Activated naive CD4-positive, alpha-beta T cell treated with anti-CD3 and anti-CD28 coated beads, Interleukin-2, amount 10 ng/mL, durations not matched to agents 7 days and 5 days (primary cell): ENCODE measurements around the gene OSBPL7.
A peak's percentile ranks its signal among the peaks of the same experiment; 100 is the strongest.

Experiments used
- CTCF ChIA-PET: fragments of 350-600 bp; sonication (Branson Sonifier 250); formaldehyde crosslinking; loops from one replicate; lab custom pipeline; 2021; ENCODE audit warnings: antibody characterized with exemption; lab: Charles Lee
- DNase-seq: peaks from one replicate; pipeline ENCODE4 v3.0.0-alpha.2; 2020
- H3K27ac Mint-ChIP-seq: one replicate; pipeline ENCODE4 v1.8.0; 2021; ENCODE audit warnings: mild to moderate bottlenecking, moderate library complexity, mixed read lengths
- H3K27me3 Mint-ChIP-seq: one replicate; pipeline ENCODE4 v1.8.0; 2021; ENCODE audit warnings: mild to moderate bottlenecking, mixed read lengths
- H3K36me3 Mint-ChIP-seq: one replicate; pipeline ENCODE4 v1.8.0; 2021; ENCODE audit warnings: mixed read lengths
- H3K4me1 Mint-ChIP-seq: one replicate; pipeline ENCODE4 v1.8.0; 2021; ENCODE audit warnings: mixed read lengths
- H3K4me3 Mint-ChIP-seq: one replicate; pipeline ENCODE4 v1.8.0; 2021; ENCODE audit warnings: mild to moderate bottlenecking, moderate library complexity, mixed read lengths
- H3K9me3 Mint-ChIP-seq: one replicate; pipeline ENCODE4 v1.8.0; 2021; ENCODE audit warnings: mixed read lengths

Gene OSBPL7

GRCh38 chr17:47843391-47843730, 21.8 kb upstream of the OSBPL7 start:
- CTCF ChIA-PET = interaction anchor here (0.6 to 20.4 kb wide), 14 partner anchors 9 to 178 kb away, joined by 3 to 547 read pairs (median 4); partner anchors contain the start of genes CDK5RAP3, PNPO and SP2
- Mint-ChIP-seq H3K27me3 (peaks cover 50% of the 10 kb centered on the region), H3K4me1 (peaks cover 45% of the 10 kb centered on the region), H3K36me3 (no peaks in the 10 kb centered on the region), H3K4me3 (no peak overlapping the region), H3K9me3 (no peaks in the 10 kb centered on the region), H3K27ac (no peak overlapping the region)
- no peak for DNase-seq

- Mint-ChIP-seq H3K27me3 (peaks cover 33% of the 10 kb centered on the region), H3K4me1 (peaks cover 40% of the 10 kb centered on the region), H3K36me3 (peaks cover 4% of the 10 kb centered on the region), H3K27ac (peak overlapping the region; percentile 87), H3K9me3 (no peaks in the 10 kb centered on the region), H3K4me3 (peak overlapping the region; percentile 98)
- CTCF ChIA-PET = interaction anchor here (0.7 to 20.4 kb wide), 24 partner anchors 9 to 179 kb away, joined by 3 to 547 read pairs (median 4); partner anchors contain the start of genes CDK5RAP3, LRRC46, MRPL10 and OSBPL7
- DNase-seq = no peak
Observed at GRCh38 chr17:47841488-47842291, 20.1 kb upstream of the OSBPL7 start.

- H3K4me1 Mint-ChIP-seq = peaks cover 42% of the 10 kb centered on the region
- H3K36me3 Mint-ChIP-seq = peaks cover 4% of the 10 kb centered on the region
- peak; percentile 91 for DNase-seq
- CTCF ChIA-PET = interaction anchor here (0.6 to 20.4 kb wide), 19 partner anchors 10 to 314 kb away, joined by 3 to 547 read pairs (median 4); partner anchors contain the start of genes CDK5RAP3, LRRC46, MRPL10 and OSBPL7
- peak within 1 kb of the TSS; percentile 87 for H3K27ac Mint-ChIP-seq
- no peaks in the 10 kb centered on the region for H3K9me3 Mint-ChIP-seq
- H3K27me3 Mint-ChIP-seq = peaks cover 25% of the 10 kb centered on the region
- H3K4me3 Mint-ChIP-seq = peak within 1 kb of the TSS; percentile 98
Observed at GRCh38 chr17:47840742-47841487, 19.3 kb upstream of the OSBPL7 start, which contains the start of gene SCRN2. Gene SCRN2, minus strand, starts transcription at chr17:47841273. Its CDS starts 430 bp downstream, at chr17:47840843.

- Mint-ChIP-seq H3K36me3 (peaks cover 4% of the 10 kb centered on the region), H3K4me3 (peak overlapping the region; percentile 98), H3K9me3 (no peaks in the 10 kb centered on the region), H3K4me1 (peaks cover 49% of the 10 kb centered on the region), H3K27me3 (peaks cover 18% of the 10 kb centered on the region), H3K27ac (peak overlapping the region; percentile 42)
- CTCF ChIA-PET = interaction anchor here (0.8 to 20.4 kb wide), 12 partner anchors 9 to 178 kb away, joined by 3 to 547 read pairs (median 6); partner anchors contain the start of genes CDK5RAP3, LRRC46, MRPL10 and PNPO
- DNase-seq = no peak
Observed at GRCh38 chr17:47840001-47840741, 18.6 kb upstream of the OSBPL7 start.

GRCh38 chr17:47839071-47839470, 17.5 kb upstream of the OSBPL7 start:
- CTCF ChIA-PET = interaction anchor here (2.8 to 20.4 kb wide), 2 partner anchors 48 to 136 kb away, joined by 7 to 547 read pairs; partner anchors contain the start of gene SP2
- H3K36me3 Mint-ChIP-seq = peaks cover 4% of the 10 kb centered on the region
- H3K9me3 Mint-ChIP-seq = no peaks in the 10 kb centered on the region
- H3K27me3 Mint-ChIP-seq = peaks cover 7% of the 10 kb centered on the region
- H3K4me1 Mint-ChIP-seq = peaks cover 60% of the 10 kb centered on the region
- no peak for DNase-seq
- H3K4me3 Mint-ChIP-seq = no peak overlapping the region
- H3K27ac Mint-ChIP-seq = no peak overlapping the region

- CTCF ChIA-PET = interaction anchor here (20.4 kb wide), 1 partner anchor 49 kb away, joined by 547 read pairs; the partner anchor contains the start of gene SP2
- Mint-ChIP-seq H3K4me3 (no peak overlapping the region), H3K27ac (no peak overlapping the region), H3K27me3 (peaks cover 4% of the 10 kb centered on the region), H3K4me1 (peaks cover 64% of the 10 kb centered on the region), H3K36me3 (peaks cover 4% of the 10 kb centered on the region), H3K9me3 (no peaks in the 10 kb centered on the region)
- DNase-seq = no peak
Observed at GRCh38 chr17:47838636-47839035, 17.0 kb upstream of the OSBPL7 start.

GRCh38 chr17:47837401-47838039, 15.9 kb upstream of the OSBPL7 start:
- Mint-ChIP-seq H3K27me3 (no peaks in the 10 kb centered on the region), H3K27ac (peak overlapping the region; percentile 26), H3K4me1 (peaks cover 64% of the 10 kb centered on the region), H3K9me3 (no peaks in the 10 kb centered on the region), H3K36me3 (peaks cover 4% of the 10 kb centered on the region), H3K4me3 (no peak overlapping the region)
- no peak for DNase-seq
- CTCF ChIA-PET = interaction anchor here (1.0 to 20.4 kb wide), 3 partner anchors 8 to 112 kb away, joined by 3 to 547 read pairs (median 3); partner anchors contain the start of gene SP2

- CTCF ChIA-PET = interaction anchor here (1.1 to 20.4 kb wide), 2 partner anchors 51 to 113 kb away, joined by 3 to 547 read pairs; partner anchors contain the start of gene SP2
- peaks cover 4% of the 10 kb centered on the region for H3K36me3 Mint-ChIP-seq
- no peak overlapping the region for H3K4me3 Mint-ChIP-seq
- peaks cover 62% of the 10 kb centered on the region for H3K4me1 Mint-ChIP-seq
- no peaks in the 10 kb centered on the region for H3K27me3 Mint-ChIP-seq
- no peak overlapping the region for H3K27ac Mint-ChIP-seq
- H3K9me3 Mint-ChIP-seq = no peaks in the 10 kb centered on the region
- no peak for DNase-seq
Observed at GRCh38 chr17:47836601-47837000, 15.0 kb upstream of the OSBPL7 start.

- H3K4me3 Mint-ChIP-seq = no peak overlapping the region
- CTCF ChIA-PET = interaction anchor here (0.8 kb wide), 2 partner anchors 55 to 136 kb away, joined by 3 read pairs; partner anchors contain the start of gene CDK5RAP3
Observed at GRCh38 chr17:47834756-47835155, 13.2 kb upstream of the OSBPL7 start.

GRCh38 chr17:47831934-47832327, 10.3 kb upstream of the OSBPL7 start:
- Mint-ChIP-seq H3K27ac (peak overlapping the region; percentile 89), H3K36me3 (peaks cover 14% of the 10 kb centered on the region), H3K4me3 (peak overlapping the region; percentile 82), H3K27me3 (no peaks in the 10 kb centered on the region), H3K4me1 (peaks cover 71% of the 10 kb centered on the region), H3K9me3 (no peaks in the 10 kb centered on the region)
- CTCF ChIA-PET = interaction anchor here (1.2 to 3.0 kb wide), 5 partner anchors 9 to 115 kb away, joined by 4 to 17 read pairs (median 4); partner anchors contain the start of genes OSBPL7, SCRN2 and SP2
- DNase-seq = no peak

More at GRCh38 chr17:47834756-47835155, 13.2 kb upstream of the OSBPL7 start:
- H3K27ac Mint-ChIP-seq = no peak overlapping the region
- peaks cover 63% of the 10 kb centered on the region for H3K4me1 Mint-ChIP-seq
- DNase-seq = no peak
- H3K9me3 Mint-ChIP-seq = no peaks in the 10 kb centered on the region
- peaks cover 4% of the 10 kb centered on the region for H3K36me3 Mint-ChIP-seq
- H3K27me3 Mint-ChIP-seq = no peaks in the 10 kb centered on the region

GRCh38 chr17:47831003-47831933, 9.7 kb upstream of the OSBPL7 start, which contains the start of the genes LRRC46 and MRPL10:
Gene LRRC46, plus strand, starts transcription at chr17:47831670. Its CDS starts 320 bp downstream, at chr17:47831990.
Gene MRPL10, minus strand, starts transcription at chr17:47831541. Its CDS starts 30 bp downstream, at chr17:47831511.
- Mint-ChIP-seq H3K4me1 (peaks cover 71% of the 10 kb centered on the region), H3K27me3 (no peaks in the 10 kb centered on the region), H3K9me3 (no peaks in the 10 kb centered on the region), H3K4me3 (peak within 1 kb of the TSS; percentile 82), H3K27ac (peak within 1 kb of the TSS; percentile 89), H3K36me3 (peaks cover 18% of the 10 kb centered on the region)
- DNase-seq = peak; percentile 94
- CTCF ChIA-PET = interaction anchor here (1.2 to 3.0 kb wide), 5 partner anchors 9 to 116 kb away, joined by 4 to 17 read pairs (median 4); partner anchors contain the start of genes OSBPL7, SCRN2 and SP2
